Astrocyte (in vitro differentiated cells and primary cell): ENCODE results near the gene OPN3. TPM values are rescaled to one million over a fixed set of nuclear protein-coding genes. Genes with fewer than 3 reads are reported as not detected.

Experiments
- DNase-seq: peaks from one replicate; pipeline ENCODE4 v3.0.0-alpha.2; 2010; ENCODE audit warnings: low read depth
- FAIRE-seq: peaks from 2 replicates; lab custom pipeline; 2011; peaks lifted over from hg19 to GRCh38; lab: Jason Lieb, UNC
- H2AFZ ChIP-seq: 2 replicates; pipeline ENCODE4 v1.6.0; 2012; ENCODE audit warnings: low read depth, low read length, inconsistent platforms
- H3K27ac ChIP-seq: 2 replicates; pipeline ENCODE4 v1.5.1; 2011; ENCODE audit warnings: low read depth, low read length, inconsistent platforms
- H3K27me3 ChIP-seq: 2 replicates; pipeline ENCODE4 v1.6.0; 2011; ENCODE audit warnings: low read length, inconsistent platforms; ENCODE audit not compliant: insufficient read depth
- H3K36me3 ChIP-seq: 2 replicates; pipeline ENCODE4 v1.5.1; 2011; ENCODE audit warnings: low read length, inconsistent platforms; ENCODE audit not compliant: insufficient read depth
- H3K4me1 ChIP-seq: 2 replicates; pipeline ENCODE4 v1.5.1; 2011; ENCODE audit warnings: low read length, inconsistent platforms; ENCODE audit not compliant: insufficient read depth
- H3K4me2 ChIP-seq: 2 replicates; pipeline ENCODE4 v1.6.0; 2012; ENCODE audit warnings: low read length, inconsistent platforms
- H3K4me3 ChIP-seq: 2 replicates; pipeline ENCODE4 v1.5.1; 2011; ENCODE audit warnings: low read depth, mild to moderate bottlenecking, low read length, inconsistent platforms; ENCODE audit not compliant: insufficient read depth
- H3K79me2 ChIP-seq: 2 replicates; pipeline ENCODE4 v1.6.0; 2012; ENCODE audit warnings: mild to moderate bottlenecking, low read length, inconsistent platforms; ENCODE audit not compliant: insufficient read depth
- H3K9ac ChIP-seq: 2 replicates; pipeline ENCODE4 v1.6.0; 2012; ENCODE audit warnings: mild to moderate bottlenecking, low read length, inconsistent platforms
- H3K9me3 ChIP-seq: 2 replicates; pipeline ENCODE4 v1.5.1; 2012; ENCODE audit warnings: low read depth, mild to moderate bottlenecking, low read length, inconsistent platforms; ENCODE audit not compliant: insufficient read depth
- H4K20me1 ChIP-seq: 2 replicates; pipeline ENCODE4 v1.6.0; 2012; ENCODE audit warnings: low read length, inconsistent platforms; ENCODE audit not compliant: insufficient read depth
- H3K27ac Mint-ChIP-seq: one replicate; pipeline ENCODE4 v1.8.0; 2021; ENCODE audit warnings: mild to moderate bottlenecking, mixed read lengths; ENCODE audit not compliant: unreplicated experiment
- H3K27me3 Mint-ChIP-seq: one replicate; pipeline ENCODE4 v1.8.0; 2021; ENCODE audit warnings: low read depth, mixed read lengths; ENCODE audit not compliant: unreplicated experiment
- H3K36me3 Mint-ChIP-seq: one replicate; pipeline ENCODE4 v1.8.0; 2021; ENCODE audit warnings: low read depth, mixed read lengths; ENCODE audit not compliant: unreplicated experiment
- H3K4me1 Mint-ChIP-seq: one replicate; pipeline ENCODE4 v1.8.0; 2021; ENCODE audit warnings: low read depth, mixed read lengths; ENCODE audit not compliant: unreplicated experiment
- H3K4me3 Mint-ChIP-seq: one replicate; pipeline ENCODE4 v1.8.0; 2021; ENCODE audit warnings: mild to moderate bottlenecking, moderate library complexity, mixed read lengths; ENCODE audit not compliant: unreplicated experiment
- H3K9me3 Mint-ChIP-seq: one replicate; pipeline ENCODE4 v1.8.0; 2021; ENCODE audit warnings: mild to moderate bottlenecking, mixed read lengths; ENCODE audit not compliant: unreplicated experiment
- CTCF ChIP-seq: IDR thresholded peaks from 2 replicates; pipeline ENCODE4 v1.5.1; 2011; ENCODE audit warnings: low read depth, mild to moderate bottlenecking, inconsistent platforms, low read length, moderate library complexity; ENCODE audit not compliant: insufficient read depth
- EZH2 ChIP-seq: IDR thresholded peaks from 2 replicates; pipeline ENCODE4 v1.6.1; 2012; ENCODE audit warnings: mild to moderate bottlenecking, low read length, inconsistent platforms; ENCODE audit not compliant: insufficient read depth
- total RNA-seq: library from RNA; stranded (reverse); gene quantifications from 2 replicates; pipeline ENCODE4 v1.2.1, GENCODE V29; 2021

The OPN3 gene
- total RNA-seq, 1 donor from 2014 or later, result 16.9 TPM

- no peak overlapping the region for H3K27ac ChIP-seq
- no peak overlapping the region for H3K9ac ChIP-seq
- Mint-ChIP-seq H3K4me1 (no peaks in the 10 kb centered on the region), H3K27ac (no peak overlapping the region), H3K27me3 (peaks cover 2% of the 10 kb centered on the region), H3K4me3 (no peak overlapping the region), H3K9me3 (no peaks in the 10 kb centered on the region), H3K36me3 (no peaks in the 10 kb centered on the region)
- FAIRE-seq (no peak), DNase-seq (no peak)
- H3K9me3 ChIP-seq, result no peaks in the 10 kb centered on the region
- no peak overlapping the region for H3K4me3 ChIP-seq
- H4K20me1 ChIP-seq, result no peaks in the 10 kb centered on the region
- no peak for TF ChIP-seq EZH2
- H3K79me2 ChIP-seq, result no peaks in the 10 kb centered on the region
- H3K27me3 ChIP-seq, result no peaks in the 10 kb centered on the region
- H2AFZ ChIP-seq, result no peak overlapping the region
- H3K4me2 ChIP-seq, result no peak overlapping the region
- no peaks in the 10 kb centered on the region for H3K4me1 ChIP-seq
- H3K36me3 ChIP-seq, result no peaks in the 10 kb centered on the region
Observed at GRCh38 chr1:241550318-241550717, 89.9 kb downstream of the OPN3 start.

- no peak overlapping the region for H3K4me3 Mint-ChIP-seq
- H3K36me3 Mint-ChIP-seq, result no peaks in the 10 kb centered on the region
- H3K4me1 ChIP-seq, result no peaks in the 10 kb centered on the region
- no peak overlapping the region for H3K4me3 ChIP-seq
- H3K27me3 ChIP-seq, result no peaks in the 10 kb centered on the region
- no peak for FAIRE-seq
- H3K79me2 ChIP-seq, result no peaks in the 10 kb centered on the region
- H3K27ac ChIP-seq, result no peak overlapping the region
- H3K27me3 Mint-ChIP-seq, result peaks cover 2% of the 10 kb centered on the region
- H3K36me3 ChIP-seq, result no peaks in the 10 kb centered on the region
- no peak overlapping the region for H3K4me2 ChIP-seq
- no peaks in the 10 kb centered on the region for H4K20me1 ChIP-seq
- no peak for DNase-seq
- H3K4me1 Mint-ChIP-seq, result no peaks in the 10 kb centered on the region
- H3K9me3 ChIP-seq, result no peaks in the 10 kb centered on the region
- no peaks in the 10 kb centered on the region for H3K9me3 Mint-ChIP-seq
- no peak overlapping the region for H2AFZ ChIP-seq
- H3K27ac Mint-ChIP-seq, result no peak overlapping the region
- H3K9ac ChIP-seq, result no peak overlapping the region
- TF ChIP-seq EZH2 (no peak), CTCF (no peak)
Observed at GRCh38 chr1:241548008-241548407, 92.2 kb downstream of the OPN3 start.

Other genes with a start within 250 kb of the OPN3 start
- gene FH, start 120.6 kb downstream of the OPN3 start, total RNA-seq, result 47.3 and 49.4 TPM in 2 replicates
- 0.07 and 0.50 TPM in 2 replicates for gene KMO, start 108.0 kb downstream of the OPN3 start, total RNA-seq
- gene CHML, start within 50 bp of the OPN3 start, total RNA-seq, result 16.6 and 22.6 TPM in 2 replicates
- gene WDR64, start 11.9 kb upstream of the OPN3 start, total RNA-seq, result not detected in 2 replicates
- 2.9 and 3.8 TPM in 2 replicates for gene EXO1, start 207.8 kb upstream of the OPN3 start, total RNA-seq